Endothelial cell of hepatic sinusoid (primary cell): ENCODE results near the gene INPP4B.

ENCODE experiments used
- in situ Hi-C: cut with HindIII; loops from 2 replicates; pipeline ENCODE4 v1.10.0; 2017; ENCODE audit warnings: low sequenced_read_pairs

The INPP4B gene

DNA sequence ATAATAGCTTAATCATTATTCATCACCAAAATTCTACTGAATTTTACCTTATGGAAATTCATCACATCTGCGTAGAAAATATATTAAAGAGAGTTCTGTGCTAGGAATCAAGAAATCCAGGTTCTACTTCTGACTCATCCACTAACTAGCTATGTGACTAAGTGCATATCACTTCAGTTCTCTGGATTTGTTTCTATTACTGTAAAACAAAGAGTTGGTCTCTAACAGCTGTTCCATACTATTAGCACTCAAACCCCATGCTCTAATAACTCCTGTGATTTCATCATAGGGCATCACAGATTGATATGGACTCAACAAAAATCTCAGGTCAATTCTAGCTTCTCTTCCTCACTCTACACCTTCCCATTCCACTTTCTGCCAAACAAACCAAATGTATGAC, 572.0 kb downstream of the INPP4B start:
- in situ Hi-C loops = loop anchor here (10.0 kb wide), 1 partner anchor 59 kb away; no protein-coding TSS in a partner anchor

DNA sequence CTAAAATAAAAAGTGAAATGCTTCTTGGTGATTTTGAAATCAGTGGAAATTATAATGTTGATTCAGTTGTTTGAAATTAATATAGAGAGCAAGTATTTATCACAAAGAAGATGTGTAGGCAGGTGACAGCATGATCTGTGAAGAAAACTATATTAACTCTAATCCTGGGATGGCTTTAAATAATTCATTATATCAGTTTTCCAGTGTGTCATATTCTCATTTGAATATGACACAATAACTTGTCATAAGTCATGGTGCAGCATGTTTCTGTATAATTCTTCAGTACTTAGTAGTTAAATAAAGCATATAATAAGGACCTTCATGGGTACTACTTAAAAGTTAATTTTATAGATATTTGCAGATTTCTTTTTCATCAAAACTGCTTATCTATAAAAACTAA, 573.6 kb downstream of the INPP4B start:
- in situ Hi-C loops = loop anchor here (10.0 kb wide), 1 partner anchor 58 kb away; no protein-coding TSS in a partner anchor

DNA sequence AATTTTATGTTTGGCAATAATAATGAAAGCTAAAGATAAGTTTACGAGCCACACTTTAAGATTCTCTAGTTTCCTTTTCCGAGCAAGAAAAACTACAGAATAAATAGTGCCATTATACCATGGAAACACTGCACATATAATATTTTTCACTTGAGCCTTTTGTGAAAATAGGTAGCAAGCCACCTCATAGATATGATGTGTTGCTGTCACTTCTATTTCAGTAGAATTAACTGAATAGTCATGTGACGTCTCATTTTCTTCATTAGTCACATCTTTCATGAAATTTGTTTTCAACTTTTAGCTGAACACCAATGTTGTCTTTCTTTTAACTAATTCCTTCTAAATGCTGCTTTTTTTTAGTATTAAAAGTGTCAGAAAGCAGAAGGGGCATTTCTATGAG, 574.3 kb downstream of the INPP4B start:
- in situ Hi-C loops = loop anchor here (10.0 kb wide), 1 partner anchor 57 kb away; no protein-coding TSS in a partner anchor

DNA sequence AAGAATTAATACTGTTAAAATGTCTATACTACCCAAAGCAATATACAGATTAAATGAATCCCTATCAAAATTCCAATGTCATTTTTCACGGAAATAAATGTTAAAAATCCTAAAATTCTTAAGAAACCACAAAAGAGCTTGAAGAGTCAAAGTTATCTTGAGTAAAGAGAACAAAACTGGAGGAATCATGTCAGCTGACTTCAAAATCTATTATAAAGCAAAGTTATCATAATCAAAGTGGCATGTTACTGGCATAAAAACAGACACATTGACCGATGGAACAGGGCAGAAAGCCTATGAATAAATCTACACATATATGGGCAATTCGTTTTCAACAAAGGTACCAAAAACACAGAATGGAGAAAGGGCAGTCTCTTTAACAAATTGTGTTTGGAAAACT, 579.0 kb downstream of the INPP4B start:
- in situ Hi-C loops = no loop called here

DNA sequence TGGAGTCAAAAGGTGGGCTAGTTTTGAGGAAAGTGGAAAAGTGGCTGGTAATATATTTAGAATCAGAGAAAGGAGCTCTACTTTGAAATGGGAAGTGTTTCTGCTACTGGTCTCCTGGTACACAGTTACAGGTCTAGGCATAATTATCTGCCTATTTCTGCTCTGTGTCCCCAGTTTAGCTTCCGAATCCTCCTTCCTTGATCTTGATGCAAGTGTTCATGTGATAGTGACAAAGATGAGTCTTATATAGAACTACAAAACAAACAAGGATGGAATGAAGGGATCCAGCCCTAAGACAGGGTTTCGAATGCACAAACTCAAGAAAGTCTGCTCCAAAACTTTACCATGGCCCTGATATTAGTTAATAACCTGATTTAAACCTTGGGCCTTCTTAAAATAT, 580.2 kb downstream of the INPP4B start:
- in situ Hi-C loops = no loop called here

DNA sequence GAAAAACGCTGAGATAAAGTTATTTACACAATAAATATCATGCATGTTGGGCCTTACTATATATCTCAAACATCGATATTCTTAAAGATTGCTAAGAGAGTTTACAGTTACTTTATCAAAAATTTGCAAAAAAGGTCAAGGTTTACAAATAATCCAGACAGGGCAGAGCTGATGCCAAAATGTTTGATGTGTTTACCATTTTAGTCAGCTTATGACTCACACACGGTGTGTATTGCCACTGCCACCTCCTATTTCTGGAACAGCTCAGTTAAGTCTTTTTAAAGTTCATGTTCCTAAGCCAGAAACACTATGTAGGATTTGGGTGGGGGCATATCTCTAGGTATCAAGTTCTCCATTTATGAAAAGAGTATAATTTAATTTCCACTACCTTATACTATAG, 580.6 kb downstream of the INPP4B start:
- in situ Hi-C loops = no loop called here

DNA sequence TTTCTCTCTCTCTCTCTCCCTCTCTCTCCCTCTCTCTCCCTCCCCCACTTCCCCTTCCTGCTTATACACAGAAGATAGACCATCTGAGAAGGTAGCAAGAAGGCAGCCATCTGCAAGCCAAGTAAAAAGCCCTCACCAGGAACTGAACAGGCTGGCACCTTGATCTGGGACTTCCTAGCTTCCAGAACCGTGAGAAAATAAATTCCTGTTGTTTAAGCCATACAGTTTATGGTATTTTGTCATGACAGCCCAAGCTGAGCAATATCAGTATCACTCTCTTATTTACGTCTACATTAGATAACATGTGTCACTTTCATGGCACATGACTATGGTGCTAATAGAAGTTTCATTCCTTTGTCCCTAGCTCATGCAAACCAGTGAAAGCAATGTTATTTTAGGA, 581.1 kb downstream of the INPP4B start:
- in situ Hi-C loops = no loop called here

DNA sequence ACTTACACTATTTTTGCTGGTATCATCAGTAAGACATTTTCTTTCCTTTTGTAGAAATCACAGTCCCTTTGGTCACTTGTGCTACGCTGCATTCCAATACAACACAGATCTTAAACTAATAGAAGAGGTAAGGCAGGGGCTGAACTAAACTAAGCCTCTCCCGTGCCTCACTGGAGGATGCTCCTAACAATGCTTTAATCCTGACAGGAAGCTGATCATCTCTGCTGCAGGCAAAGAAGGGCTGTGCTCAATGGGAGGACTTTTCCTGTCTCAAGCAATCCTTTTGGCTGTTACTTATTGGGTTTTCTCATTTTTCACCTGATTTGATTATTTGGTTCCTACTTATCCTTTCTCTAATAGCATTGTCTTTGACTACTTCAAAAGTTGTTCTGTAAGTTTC, 583.1 kb downstream of the INPP4B start:
- in situ Hi-C loops = no loop called here

DNA sequence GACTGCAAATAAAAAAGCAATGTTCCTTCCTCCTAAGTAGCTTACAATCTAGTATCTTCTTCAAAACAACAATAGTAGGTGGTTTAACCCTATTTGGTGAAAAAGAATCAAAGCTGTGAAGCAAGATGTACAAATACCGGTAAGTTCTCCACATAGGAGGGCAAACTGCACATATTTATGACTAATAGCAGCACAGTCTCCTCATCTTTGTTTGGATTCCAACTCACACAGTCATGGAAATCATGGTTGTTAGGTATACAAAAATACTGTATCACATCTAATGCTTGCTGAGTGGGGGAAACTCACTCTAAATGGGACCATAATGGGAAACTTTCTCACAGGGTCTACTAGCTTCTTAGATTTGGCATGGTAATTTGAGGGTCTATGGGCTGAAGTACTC, 597.2 kb downstream of the INPP4B start:
- in situ Hi-C loops = no loop called here

DNA sequence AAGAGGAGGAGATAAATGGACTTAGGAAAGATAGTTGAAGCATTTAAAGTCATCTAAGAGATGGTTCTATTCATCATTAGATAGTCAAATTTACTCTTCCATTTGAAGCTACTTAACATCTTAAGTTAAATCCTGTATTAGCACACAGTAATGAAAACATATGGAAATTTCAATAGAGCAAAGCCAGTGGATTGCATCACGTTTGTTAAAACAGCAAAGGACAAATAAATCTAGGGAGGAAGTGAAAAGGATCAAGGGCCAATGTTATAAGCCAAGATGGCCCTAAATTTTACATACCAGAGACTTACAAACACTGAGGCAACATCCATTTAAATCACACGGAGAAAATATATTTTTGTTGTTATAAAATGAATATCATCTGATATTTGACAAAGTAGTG, 602.8 kb downstream of the INPP4B start:
- in situ Hi-C loops = no loop called here

DNA sequence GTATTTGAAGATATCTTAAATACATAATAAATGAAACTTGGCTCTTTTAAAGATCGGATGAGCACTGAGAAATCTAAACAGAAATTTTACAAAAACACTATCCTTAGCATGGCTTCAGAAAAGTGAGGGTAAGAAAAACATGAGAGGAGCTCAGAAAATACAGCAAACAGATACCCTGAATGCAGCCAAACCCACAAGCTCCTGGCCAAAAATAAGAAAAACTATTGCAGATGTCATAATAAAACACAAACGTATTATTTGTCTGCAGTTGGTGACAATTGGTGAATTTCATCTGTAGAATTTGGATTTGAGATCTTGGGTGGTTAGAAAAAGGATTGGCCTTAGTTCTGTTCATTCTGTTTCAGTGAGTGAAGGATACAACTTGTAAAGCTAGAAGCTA, 603.9 kb downstream of the INPP4B start:
- in situ Hi-C loops = no loop called here

DNA sequence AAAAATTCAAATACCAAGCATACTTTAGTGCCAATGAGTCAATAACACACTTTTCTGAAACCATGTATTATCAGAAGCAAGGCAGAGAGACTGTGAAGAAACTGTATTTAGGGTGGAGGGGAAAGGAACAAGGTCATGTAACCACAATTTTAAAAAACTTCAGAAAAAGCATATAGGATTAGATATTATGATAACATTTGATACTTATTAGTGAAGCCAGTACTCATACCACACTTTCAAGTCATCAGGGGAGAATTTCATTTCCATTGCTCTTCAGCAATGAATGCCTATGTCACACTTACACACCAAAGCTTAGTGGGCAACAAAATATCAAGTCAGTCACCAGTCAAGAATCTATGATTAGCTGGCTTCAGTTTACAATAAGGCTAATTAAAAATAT, 607.5 kb downstream of the INPP4B start:
- in situ Hi-C loops = no loop called here

DNA sequence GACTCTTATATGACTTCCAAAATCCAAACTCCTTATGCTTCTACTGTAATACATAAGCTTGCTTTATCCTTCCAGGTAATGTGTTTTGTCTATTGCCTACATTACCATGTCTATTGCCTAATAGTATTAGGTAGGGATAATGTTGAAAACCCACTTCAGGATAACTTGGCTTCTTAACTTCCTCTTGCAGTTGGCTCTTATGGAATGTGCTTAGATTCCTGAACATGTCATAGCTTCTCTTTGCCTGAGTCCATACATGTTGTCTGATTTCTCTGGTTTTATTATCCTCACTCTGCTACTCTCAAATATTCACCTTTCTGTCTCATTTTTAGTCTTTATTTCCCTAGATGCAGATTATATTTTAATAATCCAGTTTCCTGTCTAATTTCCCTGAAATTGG, 609.8 kb downstream of the INPP4B start:
- in situ Hi-C loops = no loop called here

DNA sequence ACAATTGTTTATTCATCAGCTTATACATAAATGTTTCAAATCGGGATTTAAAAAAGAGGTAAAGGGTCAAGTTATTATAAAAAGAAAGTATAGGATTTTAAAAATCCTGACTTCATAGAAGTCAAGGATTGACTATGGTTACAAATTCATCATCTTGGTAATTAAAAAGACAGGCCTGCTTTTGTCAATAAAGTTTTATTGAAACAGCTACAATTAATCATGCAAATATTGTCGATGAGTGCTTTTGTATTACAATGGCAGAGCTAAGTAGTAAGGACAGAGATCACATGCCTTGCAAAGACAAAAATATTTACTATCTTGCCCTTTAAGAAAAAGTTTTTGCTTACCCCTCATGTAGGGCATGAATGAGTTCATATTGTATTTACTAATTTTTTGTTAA, 614.3 kb downstream of the INPP4B start:
- in situ Hi-C loops = no loop called here

DNA sequence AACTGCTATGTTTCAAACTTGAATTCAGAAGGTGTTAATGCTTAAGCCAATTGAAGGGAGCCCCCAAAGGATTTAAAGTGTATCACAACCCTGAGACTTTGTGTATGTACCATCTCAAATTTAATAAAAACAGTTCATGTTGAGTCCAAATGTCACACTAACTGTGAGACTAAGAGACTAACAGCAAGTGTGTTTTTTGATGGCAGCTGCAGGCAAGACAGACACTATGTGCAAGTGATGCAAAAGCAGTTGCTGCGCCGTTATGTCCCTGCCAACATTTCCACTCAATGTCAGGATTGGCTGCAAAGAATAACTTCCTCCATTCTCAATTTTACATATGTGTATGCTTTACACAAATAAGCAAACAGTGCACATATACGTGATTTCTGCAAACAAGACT, 615.1 kb downstream of the INPP4B start:
- in situ Hi-C loops = no loop called here

DNA sequence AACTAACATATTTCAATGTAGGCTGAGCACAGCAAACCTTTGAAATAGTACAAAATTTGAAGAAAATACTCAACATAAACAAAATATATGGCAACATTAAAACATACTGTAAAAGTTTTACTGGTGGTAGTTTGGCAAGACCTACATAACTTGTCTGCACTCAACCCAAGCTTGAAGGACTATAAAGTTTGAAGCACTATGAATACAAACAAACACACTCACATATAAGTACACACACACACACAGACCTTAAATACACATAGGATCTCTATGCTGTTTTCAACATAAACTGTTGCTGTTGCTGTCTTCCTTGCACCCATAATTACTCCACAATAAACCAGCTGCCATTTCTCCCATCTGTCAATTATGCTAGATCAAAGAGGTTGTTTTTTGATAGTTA, 620.1 kb downstream of the INPP4B start:
- in situ Hi-C loops = no loop called here

DNA sequence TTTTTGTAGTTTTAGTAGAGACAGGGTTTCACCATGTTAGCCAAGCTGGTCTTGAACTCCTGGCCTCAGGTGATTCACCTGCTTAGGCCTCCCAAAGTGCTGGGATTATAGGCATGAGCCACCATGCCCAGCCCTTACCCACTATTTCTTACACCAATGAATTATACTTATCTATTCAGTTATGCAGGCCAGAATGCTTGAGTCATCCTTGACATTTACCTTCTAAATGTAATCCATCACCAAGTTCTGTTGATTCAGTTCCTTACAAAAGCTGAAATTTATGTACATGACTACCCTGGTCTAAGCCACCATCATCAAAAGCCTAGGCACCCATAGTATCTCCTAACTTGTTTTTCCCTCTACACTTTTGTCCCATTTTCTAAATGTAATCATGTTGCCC, 624.0 kb downstream of the INPP4B start:
- in situ Hi-C loops = no loop called here

DNA sequence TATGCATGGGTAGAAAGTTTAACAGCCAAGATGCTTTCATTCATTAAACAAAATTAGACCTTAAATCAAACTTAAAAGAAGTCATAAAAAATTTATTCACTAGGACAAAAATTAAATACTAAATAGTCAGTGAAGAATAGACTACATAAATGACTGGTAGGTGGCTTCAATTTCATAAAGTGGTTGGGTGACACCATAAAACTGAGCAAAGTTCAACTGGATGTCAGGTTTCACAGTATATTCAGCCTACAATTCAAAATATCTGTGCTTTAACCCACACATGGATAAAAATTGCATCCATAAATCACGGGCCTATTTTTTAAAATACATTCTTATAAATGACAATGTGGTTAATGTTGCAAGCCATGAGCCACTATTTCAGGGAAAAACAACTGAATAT, 627.4 kb downstream of the INPP4B start:
- in situ Hi-C loops = loop anchor here (10.0 kb wide), 1 partner anchor 56 kb away; no protein-coding TSS in a partner anchor

DNA sequence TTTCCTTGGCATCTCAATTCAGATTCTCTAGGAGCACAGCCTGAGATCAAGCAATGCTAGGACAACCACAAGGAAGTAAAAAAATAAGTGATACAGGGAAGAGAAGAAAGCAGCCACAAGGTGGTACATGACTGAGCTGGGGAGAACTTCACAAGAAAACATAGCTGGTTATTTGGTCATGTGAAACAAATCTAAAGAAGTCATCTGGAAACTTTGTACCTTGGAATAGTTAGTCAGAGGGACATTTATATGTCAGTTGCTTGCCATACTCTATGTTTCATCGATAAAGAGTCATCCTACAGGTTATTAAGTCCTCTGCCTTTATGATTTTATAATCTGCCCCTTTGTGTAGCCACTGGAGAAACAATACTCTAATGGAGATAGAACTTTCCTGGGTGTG, 634.7 kb downstream of the INPP4B start:
- in situ Hi-C loops = loop anchor here (10.0 kb wide), 1 partner anchor 63 kb away; no protein-coding TSS in a partner anchor

DNA sequence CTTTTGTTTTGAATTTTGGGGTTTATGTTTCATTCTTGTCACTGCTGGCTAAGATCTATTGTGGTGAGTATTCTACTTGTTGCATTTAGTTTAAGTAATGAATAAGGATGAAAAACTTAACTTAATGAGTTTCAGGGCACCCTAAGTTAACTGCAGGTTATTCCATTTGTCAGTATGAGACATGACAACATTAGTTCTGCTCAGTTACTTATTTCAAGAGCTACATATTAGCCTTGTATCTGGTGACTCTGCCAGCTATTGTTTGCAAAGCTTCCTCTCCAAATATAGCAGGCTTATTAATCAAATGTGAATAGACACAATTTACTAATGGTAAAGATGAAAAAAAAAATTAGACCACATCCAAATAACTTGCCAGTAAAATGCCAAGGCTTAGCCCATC, 642.6 kb downstream of the INPP4B start:
- in situ Hi-C loops = loop anchor here (5.0 kb wide), 1 partner anchor 61 kb away; no protein-coding TSS in a partner anchor

DNA sequence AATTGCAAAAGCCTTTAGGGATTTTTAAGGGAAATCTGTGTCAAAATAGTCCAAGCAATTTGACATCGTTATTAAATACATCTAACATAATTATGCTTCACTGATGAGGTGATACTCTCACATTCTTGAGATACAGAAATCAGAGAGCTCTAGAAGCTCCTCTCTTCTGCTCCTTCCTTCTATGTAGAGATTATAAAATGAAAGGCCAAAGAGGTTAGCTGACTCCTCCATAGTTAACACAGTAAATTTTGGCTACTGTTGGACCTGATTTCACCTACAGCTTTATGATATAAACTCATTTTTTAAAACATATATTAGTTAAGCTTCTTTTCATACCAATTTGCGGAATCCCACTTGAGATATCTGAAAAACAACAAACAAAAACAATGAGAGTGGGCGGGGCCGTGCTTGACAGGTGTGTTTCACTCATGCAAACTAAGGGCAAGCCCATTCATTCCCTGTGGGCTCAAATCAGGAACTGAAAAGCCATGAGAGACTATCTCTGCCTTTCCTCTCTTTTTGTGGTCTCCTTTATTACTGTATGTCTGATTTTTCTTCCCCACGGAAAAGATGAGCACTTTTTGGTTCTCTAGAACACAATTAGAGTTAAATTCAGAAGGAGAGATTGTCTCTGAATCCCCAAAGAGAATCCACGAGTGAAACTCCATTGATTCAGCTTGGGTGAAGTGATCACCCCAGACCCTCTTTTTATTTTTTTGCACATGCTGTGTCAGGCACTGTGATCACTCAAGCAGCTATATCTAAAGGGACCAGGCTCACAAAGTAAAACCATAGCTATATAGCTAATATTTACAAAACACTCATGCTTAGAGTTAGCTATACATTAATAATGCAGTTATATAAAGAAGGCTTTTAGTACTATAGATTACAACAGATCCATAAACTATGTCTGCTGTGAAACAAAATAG, 643.4 kb downstream of the INPP4B start:
- in situ Hi-C loops = loop anchor here (5.0 kb wide), 1 partner anchor 60 kb away; no protein-coding TSS in a partner anchor

DNA sequence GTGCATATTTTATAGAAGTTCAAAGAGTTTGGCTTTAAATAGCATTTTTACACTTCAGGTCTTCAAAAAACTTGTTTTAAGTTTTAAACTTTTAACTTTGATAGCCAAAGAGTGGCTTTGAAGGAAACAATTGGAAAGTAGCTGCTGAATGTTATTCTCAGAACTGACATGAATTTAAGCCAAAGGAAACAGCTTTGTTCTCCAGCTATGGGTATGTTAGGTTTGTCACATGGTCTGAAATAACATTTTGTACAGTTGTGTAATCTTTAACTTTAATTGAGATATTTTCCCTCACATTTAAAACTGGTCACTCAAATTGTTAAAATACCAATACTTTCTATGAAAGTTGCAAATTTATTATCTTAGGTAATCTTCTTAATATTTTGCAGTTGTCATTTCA, 645.1 kb downstream of the INPP4B start:
- in situ Hi-C loops = loop anchor here (5.0 kb wide), 1 partner anchor 59 kb away; no protein-coding TSS in a partner anchor
